ENCODE measurements around the gene TRPM7. TPM values are rescaled to one million over a fixed set of nuclear protein-coding genes. Genes with fewer than 3 reads are reported as not detected.

The TRPM7 gene
- polyA plus RNA-seq, 1 donor (not counting 4 experiments of a cell fraction or from before 2014, with no cell fraction given) = 25.4 TPM

DNA sequence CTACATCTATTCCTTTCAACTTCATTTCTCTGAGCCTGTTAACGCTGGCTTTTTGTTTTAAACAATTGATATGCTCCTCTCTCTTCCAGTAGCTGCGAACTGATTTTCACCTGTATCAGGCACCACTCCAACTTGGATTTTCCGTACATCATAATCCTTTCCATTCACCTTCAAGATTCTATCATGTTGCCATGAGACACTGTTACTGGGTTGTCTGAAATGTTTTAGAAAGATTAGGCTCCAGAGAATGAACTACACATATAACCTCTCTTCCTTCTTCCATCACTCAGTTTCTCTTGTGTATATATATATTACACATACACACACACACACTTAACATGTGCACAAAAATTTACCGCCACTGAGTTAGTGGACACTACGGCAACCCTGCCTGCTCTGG, 140.0 kb downstream of the TRPM7 start, which contains the start of gene USP50:
TSS of gene USP50 (minus strand) at position 101 of the 400 bp plus-strand sequence. CDS start 141 bp downstream, outside the sequence.
- Histone ChIP-seq H4K20me1 (ENCODE audit: control insufficient read depth, extremely low read depth, insufficient read depth, low read length) (no peaks in the 10 kb centered on the region), H3K9ac (ENCODE audit: control insufficient read depth, extremely low read depth, insufficient read depth, low read length) (no peak within 1 kb of the TSS), H3K79me2 (ENCODE audit: control insufficient read depth, insufficient read depth, low read length) (no peaks in the 10 kb centered on the region), H3K9me3 (ENCODE audit: control insufficient read depth, low read depth, low read length) (no peaks in the 10 kb centered on the region), H3K27ac (ENCODE audit: control insufficient read depth, insufficient read depth, low read length) (no peak within 1 kb of the TSS), H3K4me2 (ENCODE audit: control insufficient read depth, extremely low read depth, insufficient read depth, low read depth, low read length) (no peak within 1 kb of the TSS), H3K4me1 (ENCODE audit: control insufficient read depth, extremely low read depth, insufficient read depth, low read length) (no peaks in the 10 kb centered on the region), H3K9me1 (ENCODE audit: control insufficient read depth, extremely low read depth, insufficient read depth, low read length) (no peaks in the 10 kb centered on the region), H2AFZ (ENCODE audit: control insufficient read depth, low read length) (no peak within 1 kb of the TSS), H3K27me3 (ENCODE audit: control insufficient read depth, extremely low read depth, insufficient read depth, low read length) (no peaks in the 10 kb centered on the region), H3K36me3 (ENCODE audit: control insufficient read depth in 2 of 2, extremely low read depth in 1 of 2, insufficient read depth in 2 of 2, low read length in 2 of 2) (no peaks in the 10 kb centered on the region), H3K4me3 (ENCODE audit: control insufficient read depth in 2 of 3, extremely low read depth in 1 of 3, insufficient read depth in 2 of 3, low read depth in 1 of 3, low read length in 3 of 3) (no peak within 1 kb of the TSS)
- DNase-seq (ENCODE audit: low read depth, low spot score) (no peak), FAIRE-seq (no peak)
- dilution Hi-C loops (cut with MboI; ENCODE audit: extremely low pct_ligation_motif_present, low sequenced_read_pairs) = no loop called here
- TF ChIP-seq EZH2 (IDR thresholded peaks at IDR 0.05; ENCODE audit: low read length) (no peak), CTCF (optimal IDR thresholded peaks at IDR 0.05 in 1 of 3, IDR thresholded peaks at IDR 0.05 in 1 of 3, conservative IDR thresholded peaks at IDR 0.05 in 1 of 3; ENCODE audit: extremely low read depth in 1 of 3, insufficient read depth in 2 of 3, low read length in 3 of 3) (no peak)

DNA sequence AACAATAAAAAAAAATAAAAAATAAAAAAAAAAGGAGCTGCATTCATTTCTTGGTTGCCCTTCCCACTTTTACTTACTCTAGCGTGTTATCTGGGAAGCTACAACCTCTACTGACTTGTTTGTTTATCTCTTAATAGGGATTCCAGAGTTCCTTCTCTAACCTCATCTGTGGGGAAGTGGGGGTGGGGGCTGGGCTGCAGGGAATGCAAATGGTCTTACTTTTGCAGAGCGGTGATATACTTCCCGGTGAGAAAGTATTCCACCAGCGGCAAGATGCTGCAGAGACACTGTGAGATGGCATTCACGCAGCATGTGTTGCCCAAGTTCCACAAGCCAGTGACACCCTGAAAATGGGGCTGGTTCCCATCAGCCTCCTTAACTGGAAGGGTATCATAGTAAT, 142.2 kb downstream of the TRPM7 start:
- Histone ChIP-seq H3K4me3 (ENCODE audit: control insufficient read depth in 2 of 3, extremely low read depth in 1 of 3, insufficient read depth in 2 of 3, low read depth in 1 of 3, low read length in 3 of 3) (no peak overlapping the region), H3K4me1 (ENCODE audit: control insufficient read depth, extremely low read depth, insufficient read depth, low read length) (no peaks in the 10 kb centered on the region), H4K20me1 (ENCODE audit: control insufficient read depth, extremely low read depth, insufficient read depth, low read length) (no peaks in the 10 kb centered on the region), H3K4me2 (ENCODE audit: control insufficient read depth, extremely low read depth, insufficient read depth, low read depth, low read length) (no peak overlapping the region), H3K9ac (ENCODE audit: control insufficient read depth, extremely low read depth, insufficient read depth, low read length) (no peak overlapping the region), H3K9me3 (ENCODE audit: control insufficient read depth, low read depth, low read length) (no peaks in the 10 kb centered on the region), H3K27me3 (ENCODE audit: control insufficient read depth, extremely low read depth, insufficient read depth, low read length) (no peaks in the 10 kb centered on the region), H3K36me3 (ENCODE audit: control insufficient read depth in 2 of 2, extremely low read depth in 1 of 2, insufficient read depth in 2 of 2, low read length in 2 of 2) (no peaks in the 10 kb centered on the region), H3K9me1 (ENCODE audit: control insufficient read depth, extremely low read depth, insufficient read depth, low read length) (no peaks in the 10 kb centered on the region), H3K27ac (ENCODE audit: control insufficient read depth, insufficient read depth, low read length) (no peak overlapping the region), H3K79me2 (ENCODE audit: control insufficient read depth, insufficient read depth, low read length) (no peaks in the 10 kb centered on the region), H2AFZ (ENCODE audit: control insufficient read depth, low read length) (no peak overlapping the region)
- FAIRE-seq = no peak
- no peak for DNase-seq (ENCODE audit: low read depth, low spot score)
- TF ChIP-seq CTCF (optimal IDR thresholded peaks at IDR 0.05 in 1 of 3, IDR thresholded peaks at IDR 0.05 in 1 of 3, conservative IDR thresholded peaks at IDR 0.05 in 1 of 3; ENCODE audit: extremely low read depth in 1 of 3, insufficient read depth in 2 of 3, low read length in 3 of 3) = no peak
- TF ChIP-seq EZH2 (IDR thresholded peaks at IDR 0.05; ENCODE audit: low read length) = no peak
- dilution Hi-C loops (cut with MboI; ENCODE audit: extremely low pct_ligation_motif_present, low sequenced_read_pairs) = no loop called here

Measured in keratinocyte (primary cell).